Progenitor cell of endocrine pancreas (in vitro differentiated cells): ENCODE measurements around the gene NR2F1-AS1. TPM values are rescaled to one million over a fixed set of nuclear protein-coding genes. Genes with fewer than 3 reads are reported as not detected.

ENCODE experiments used
- DNase-seq: peaks from one replicate; pipeline ENCODE4 v3.0.0; 2021; ENCODE audit warnings: low spot score; ENCODE audit not compliant: unreplicated experiment
- H3K27ac Mint-ChIP-seq: 2 replicates; pipeline ENCODE4 v1.8.0; 2021; ENCODE audit warnings: mild to moderate bottlenecking, moderate library complexity, mixed read lengths
- H3K27me3 Mint-ChIP-seq: 2 replicates; pipeline ENCODE4 v1.8.0; 2021; ENCODE audit warnings: mixed read lengths
- H3K36me3 Mint-ChIP-seq: 2 replicates; pipeline ENCODE4 v1.8.0; 2022; ENCODE audit warnings: mixed read lengths; ENCODE audit not compliant: insufficient read depth
- H3K4me1 Mint-ChIP-seq: 2 replicates; pipeline ENCODE4 v1.8.0; 2021; ENCODE audit warnings: low read depth, mixed read lengths
- H3K4me3 Mint-ChIP-seq: 2 replicates; pipeline ENCODE4 v1.8.0; 2021; ENCODE audit warnings: low read depth, mild to moderate bottlenecking, moderate library complexity, mixed read lengths
- H3K9me3 Mint-ChIP-seq: 2 replicates; pipeline ENCODE4 v1.8.0; 2021; ENCODE audit warnings: low read depth, mixed read lengths
- CTCF ChIP-seq: fragments of 200-600 bp; sonication (generic); IDR thresholded peaks from one replicate; pipeline ENCODE4 v1.5.0; 2021; ENCODE audit warnings: antibody characterized with exemption, mild to moderate bottlenecking; ENCODE audit not compliant: unreplicated experiment
- total RNA-seq: library from RNA; stranded (reverse); gene quantifications from 2 replicates; pipeline ENCODE4 v1.2.1, GENCODE V29; 2021

Gene NR2F1-AS1
- total RNA-seq, 1 donor from 2014 or later, result 6.3 TPM

- H3K4me3 Mint-ChIP-seq, result no peak overlapping the region
- DNase-seq, result no peak
- H3K9me3 Mint-ChIP-seq, result no peaks in the 10 kb centered on the region
- peaks cover 4% of the 10 kb centered on the region for H3K36me3 Mint-ChIP-seq
- no peak for TF ChIP-seq CTCF
- H3K27me3 Mint-ChIP-seq, result peaks cover 33% of the 10 kb centered on the region
- peaks cover 5% of the 10 kb centered on the region for H3K4me1 Mint-ChIP-seq
- H3K27ac Mint-ChIP-seq, result no peak overlapping the region
Observed at GRCh38 chr5:93599399-93600120, 18.5 kb upstream of the NR2F1-AS1 start.

GRCh38 chr5:93599001-93599379, 18.0 kb upstream of the NR2F1-AS1 start:
- Mint-ChIP-seq H3K9me3 (no peaks in the 10 kb centered on the region), H3K4me3 (no peak overlapping the region), H3K4me1 (peaks cover 5% of the 10 kb centered on the region), H3K27me3 (peaks cover 36% of the 10 kb centered on the region), H3K27ac (no peak overlapping the region), H3K36me3 (peaks cover 8% of the 10 kb centered on the region)
- DNase-seq, result no peak
- TF ChIP-seq CTCF, result no peak

- DNase-seq, result no peak
- no peak for TF ChIP-seq CTCF
- H3K4me3 Mint-ChIP-seq, result no peak overlapping the region
- peaks cover 5% of the 10 kb centered on the region for H3K4me1 Mint-ChIP-seq
- H3K27ac Mint-ChIP-seq, result no peak overlapping the region
- peaks cover 15% of the 10 kb centered on the region for H3K36me3 Mint-ChIP-seq
- no peaks in the 10 kb centered on the region for H3K9me3 Mint-ChIP-seq
- peaks cover 43% of the 10 kb centered on the region for H3K27me3 Mint-ChIP-seq
Observed at GRCh38 chr5:93598091-93599000, 17.3 kb upstream of the NR2F1-AS1 start.

- peaks cover 56% of the 10 kb centered on the region for H3K27me3 Mint-ChIP-seq
Observed at GRCh38 chr5:93596676-93597490, 15.9 kb upstream of the NR2F1-AS1 start.

More at GRCh38 chr5:93596676-93597490, 15.9 kb upstream of the NR2F1-AS1 start:
- no peaks in the 10 kb centered on the region for H3K4me1 Mint-ChIP-seq
- H3K9me3 Mint-ChIP-seq, result no peaks in the 10 kb centered on the region
- DNase-seq, result no peak
- H3K36me3 Mint-ChIP-seq, result peaks cover 21% of the 10 kb centered on the region
- no peak overlapping the region for H3K4me3 Mint-ChIP-seq
- peak; percentile 41 for TF ChIP-seq CTCF
- H3K27ac Mint-ChIP-seq, result no peak overlapping the region
